Psoas muscle (tissue), 8 donors: ENCODE data around the gene NCCRP1. TPM values are rescaled to one million over a fixed set of nuclear protein-coding genes. Genes with fewer than 3 reads are reported as not detected.

Experiments
- ATAC-seq, 4 donors: fragments of 200-7000 bp; cut with Tn5 transposase; one replicate each; pipeline ENCODE4 v1.9.1; 2020; ENCODE audit warnings: moderate library complexity in 3 of 4, mild to moderate bottlenecking in 2 of 4
- DNase-seq, 2 donors: peaks; one replicate each; pipeline ENCODE4 v3.0.0-alpha.2; 2020
- H3K27ac ChIP-seq: fragments of 200-600 bp; one replicate; pipeline ENCODE4 v1.8.0; 2022
- H3K27me3 ChIP-seq, 3 donors: fragments of 200-600 bp in 1 of 3; one replicate each; pipeline versions ENCODE4 v1.6.1 to v1.8.0; 2013 to 2022; ENCODE audit warnings: low read length in 2 of 3, mild to moderate bottlenecking in 2 of 3, moderate library complexity in 1 of 3; ENCODE audit not compliant: insufficient read depth in 3 of 3
- H3K36me3 ChIP-seq, 2 donors: fragments of 200-600 bp in 1 of 2; one replicate each; pipeline versions ENCODE4 v1.6.1 to v1.8.0; 2013 to 2022; ENCODE audit warnings: low read depth in 1 of 2, mild to moderate bottlenecking in 1 of 2, moderate library complexity in 1 of 2; ENCODE audit not compliant: insufficient read depth in 1 of 2
- H3K4me1 ChIP-seq: fragments of 200-600 bp; one replicate; pipeline ENCODE4 v1.8.0; 2022
- H3K4me3 ChIP-seq: fragments of 200-600 bp; one replicate; pipeline ENCODE4 v1.8.0; 2022; ENCODE audit warnings: mild to moderate bottlenecking
- H3K9me3 ChIP-seq: fragments of 200-600 bp; one replicate; pipeline ENCODE4 v1.8.0; 2022
- CTCF ChIP-seq: fragments of 200-600 bp; IDR thresholded peaks from one replicate; pipeline ENCODE4 v1.8.0; 2022; ENCODE audit warnings: antibody characterized with exemption
- WGBS, 3 donors: extraction: QIAGEN DNeasy Blood & Tissue Kit; methylation state at CpG; one replicate each; pipeline versions ENCODE4 v1.1.6 to v1.1.7; 2013; 5-methylcytosine and 5-hydroxymethylcytosine counted together
- intact Hi-C, 2 donors: fragments of 100-400 bp; cut with DNase I; formaldehyde crosslinking; loops; one replicate each; pipeline versions ENCODE4 v1.11.0 to v1.14.2; 2022
- polyA plus RNA-seq, 3 donors: library from polyadenylated mRNA; stranded (reverse); fragments of 200-250 nt; gene quantifications; one replicate each; pipeline ENCODE4 v1.2.3, GENCODE V29; 2013
- total RNA-seq, 4 donors: library from RNA; stranded (reverse); fragmentation: NEBNext Ultra II Directional in 2 of 4; extraction: Animal tissue kit (Norgen Biotek cat#: 25700) in 2 of 4; gene quantifications; one replicate each; pipeline versions ENCODE4 v1.2.1 to v1.2.4, GENCODE V29; 2021 to 2023
- donor health status: healthy with polysubstance abuse.
- donor health status: DM: no; HTN: no; CAD: no; lungs with moderate emphysema.
- donor health status: Bipolar disorder and iron deficiency.
- donor health status: healthy.
- donor health status: DM: yes; HTN: yes; CAD: no.
- donor health status: DM: no; HTN: no; CAD: no.
- donor health status: DM: no; HTN: no; CAD: no.
- donor health status: DM: yes; HTN: yes; CAD: no.

Gene NCCRP1
- total and polyA plus RNA-seq, 7 donors: 0.13 TPM; not detected in 5

- H3K9me3 ChIP-seq: no peaks in the 10 kb centered on the region
- ATAC-seq (no peak), DNase-seq (no peak)
- no peaks in the 10 kb centered on the region for H3K4me1 ChIP-seq
- H3K4me3 ChIP-seq: no peak overlapping the region
- no peaks in the 10 kb centered on the region for H3K36me3 ChIP-seq
- H3K27me3 ChIP-seq: no peaks in the 10 kb centered on the region
- 78 to 86% (median 81%) methylated on average over 26 of the region's 26 CpGs for WGBS, 3 donors
- no peak overlapping the region for H3K27ac ChIP-seq
- TF ChIP-seq CTCF: no peak
- intact Hi-C loops: no loop called here
Observed at GRCh38 chr19:39150807-39151600, 45.8 kb upstream of the NCCRP1 start.

GRCh38 chr19:39152066-39152465 is 44.7 kb upstream of the NCCRP1 start:
- 92 to 96% (median 93%) methylated on average over 10 of the region's 10 CpGs for WGBS, 3 donors
- H3K9me3 ChIP-seq: no peaks in the 10 kb centered on the region
- TF ChIP-seq CTCF: no peak
- intact Hi-C loops: no loop called here
- H3K4me1 ChIP-seq: no peaks in the 10 kb centered on the region
- no peak overlapping the region for H3K27ac ChIP-seq
- DNase-seq (no peak), ATAC-seq (no peak)
- H3K36me3 ChIP-seq: no peaks in the 10 kb centered on the region
- H3K4me3 ChIP-seq: no peak overlapping the region
- no peaks in the 10 kb centered on the region for H3K27me3 ChIP-seq

GRCh38 chr19:39154100-39154628 is 42.6 kb upstream of the NCCRP1 start:
- ATAC-seq: no peak
- Histone ChIP-seq H3K36me3 (no peaks in the 10 kb centered on the region), H3K9me3 (no peaks in the 10 kb centered on the region), H3K27me3 (no peaks in the 10 kb centered on the region), H3K4me1 (no peaks in the 10 kb centered on the region), H3K4me3 (no peak overlapping the region), H3K27ac (no peak overlapping the region)
- 76 to 82% (median 80%) methylated on average over 13 of the region's 13 CpGs for WGBS, 3 donors
- no peak for TF ChIP-seq CTCF
- intact Hi-C loops: no loop called here
- DNase-seq: no peak

GRCh38 chr19:39154629-39155100 is 42.1 kb upstream of the NCCRP1 start:
- H3K27me3 ChIP-seq: no peaks in the 10 kb centered on the region
- intact Hi-C loops: no loop called here
- no peaks in the 10 kb centered on the region for H3K36me3 ChIP-seq
- 66 to 78% (median 70%) methylated on average over 9 to 11 of the region's 11 CpGs for WGBS, 3 donors
- no peak overlapping the region for H3K27ac ChIP-seq
- no peaks in the 10 kb centered on the region for H3K4me1 ChIP-seq
- no peaks in the 10 kb centered on the region for H3K9me3 ChIP-seq
- ATAC-seq (no peak), DNase-seq (no peak)
- H3K4me3 ChIP-seq: no peak overlapping the region
- TF ChIP-seq CTCF: no peak
